ENCODE results near the gene FXYD7. TPM values are rescaled to one million over a fixed set of nuclear protein-coding genes. Genes with fewer than 3 reads are reported as not detected.
A peak's percentile ranks its signal among the peaks of the same experiment; 100 is the strongest.

FXYD7 gene
- total RNA-seq: 1 to 10 TPM in 1 of 2 donors, not detected in 1; 1.1 TPM
- 8.2 TPM for polyA plus RNA-seq (2013, experiment 1 of 2)
- polyA plus RNA-seq (2013, experiment 2 of 2): 5.4 TPM
- long read RNA-seq, experiment 1: 0 reads
- long read RNA-seq, experiment 2: 0 reads
- long read RNA-seq, experiment 3: 0 reads
- long read RNA-seq, experiment 4: 0 reads

- Histone ChIP-seq H3K9me3 (ENCODE audit: control insufficient read depth, low read length) (no peaks in the 10 kb centered on the region), H3K9ac (ENCODE audit: extremely low read depth, low read length, poor library complexity, severe bottlenecking) (no peak within 1 kb of the TSS), H3K36me3 (ENCODE audit: control insufficient read depth, insufficient read depth, low read length) (no peaks in the 10 kb centered on the region), H3K27me3 (ENCODE audit: control insufficient read depth, insufficient read depth, low read length, poor library complexity, severe bottlenecking) (peaks cover 53% of the 10 kb centered on the region), H3K4me3 (ENCODE audit: low read length) (peak within 1 kb of the TSS; percentile 73), H3K27ac (ENCODE audit: low read depth, low read length) (no peak within 1 kb of the TSS), H3K4me1 (ENCODE audit: control insufficient read depth, insufficient read depth, low read length) (no peaks in the 10 kb centered on the region)
- TF ChIP-seq CTCF (conservative IDR thresholded peaks at IDR 0.05): peak; percentile 42
- H3K4me1 Mint-ChIP-seq: peaks cover 11% of the 10 kb centered on the region
- no peaks in the 10 kb centered on the region for H3K36me3 Mint-ChIP-seq (ENCODE audit: low read depth)
- peak within 1 kb of the TSS; percentile 47 for H3K4me3 Mint-ChIP-seq
- H3K27ac Mint-ChIP-seq: no peak within 1 kb of the TSS
- WGBS, 2 experiments (ENCODE audit: insufficient coverage in 1 of 2, insufficient read length in 1 of 2): 7% methylated on average over 30 of the region's 31 CpGs; no CpG with 5 or more reads in 1 of the 2 experiments
- peaks cover 42% of the 10 kb centered on the region for H3K27me3 Mint-ChIP-seq (ENCODE audit: insufficient read depth)
- H3K9me3 Mint-ChIP-seq: no peaks in the 10 kb centered on the region
- peak; percentile 75 for DNase-seq
These were observed at the start of gene FXYD7 for GRCh38 chr19:35143231-35143715. FXYD7 (plus strand) TSS chr19:35143255; CDS start chr19:35143334, 79 bp downstream.

GRCh38 chr19:35093430-35093829 lies 49.6 kb upstream of the FXYD7 start:
- H3K4me1 Mint-ChIP-seq: no peaks in the 10 kb centered on the region
- Histone ChIP-seq H3K4me1 (ENCODE audit: control insufficient read depth, insufficient read depth, low read length) (no peaks in the 10 kb centered on the region), H3K9ac (ENCODE audit: extremely low read depth, low read length, poor library complexity, severe bottlenecking) (no peak overlapping the region), H3K9me3 (ENCODE audit: control insufficient read depth, low read length) (no peaks in the 10 kb centered on the region), H3K27me3 (ENCODE audit: control insufficient read depth, insufficient read depth, low read length, poor library complexity, severe bottlenecking) (no peaks in the 10 kb centered on the region), H3K36me3 (ENCODE audit: control insufficient read depth, insufficient read depth, low read length) (no peaks in the 10 kb centered on the region), H3K27ac (ENCODE audit: low read depth, low read length) (no peak overlapping the region), H3K4me3 (ENCODE audit: low read length) (no peak overlapping the region)
- H3K9me3 Mint-ChIP-seq: no peaks in the 10 kb centered on the region
- no peak overlapping the region for H3K4me3 Mint-ChIP-seq
- no peak for DNase-seq
- H3K27me3 Mint-ChIP-seq (ENCODE audit: insufficient read depth): no peaks in the 10 kb centered on the region
- no peak overlapping the region for H3K27ac Mint-ChIP-seq
- WGBS, 2 experiments (ENCODE audit: insufficient coverage in 1 of 2, insufficient read length in 1 of 2): 97 to 100% methylated on average over 5 of the region's 5 CpGs
- no peak for TF ChIP-seq CTCF (conservative IDR thresholded peaks at IDR 0.05)
- no peaks in the 10 kb centered on the region for H3K36me3 Mint-ChIP-seq (ENCODE audit: low read depth)

GRCh38 chr19:35093941-35094647 lies 49.0 kb upstream of the FXYD7 start:
- Histone ChIP-seq H3K36me3 (ENCODE audit: control insufficient read depth, insufficient read depth, low read length) (no peaks in the 10 kb centered on the region), H3K27me3 (ENCODE audit: control insufficient read depth, insufficient read depth, low read length, poor library complexity, severe bottlenecking) (no peaks in the 10 kb centered on the region), H3K9ac (ENCODE audit: extremely low read depth, low read length, poor library complexity, severe bottlenecking) (no peak overlapping the region), H3K9me3 (ENCODE audit: control insufficient read depth, low read length) (no peaks in the 10 kb centered on the region), H3K27ac (ENCODE audit: low read depth, low read length) (no peak overlapping the region), H3K4me3 (ENCODE audit: low read length) (no peak overlapping the region), H3K4me1 (ENCODE audit: control insufficient read depth, insufficient read depth, low read length) (no peaks in the 10 kb centered on the region)
- Mint-ChIP-seq H3K27me3 (ENCODE audit: insufficient read depth) (no peaks in the 10 kb centered on the region), H3K27ac (no peak overlapping the region), H3K9me3 (no peaks in the 10 kb centered on the region), H3K4me3 (no peak overlapping the region), H3K4me1 (no peaks in the 10 kb centered on the region), H3K36me3 (ENCODE audit: low read depth) (no peaks in the 10 kb centered on the region)
- WGBS, 2 experiments (ENCODE audit: insufficient coverage in 1 of 2, insufficient read length in 1 of 2): 93 to 94% methylated on average over 10 to 11 of the region's 11 CpGs
- no peak for TF ChIP-seq CTCF (conservative IDR thresholded peaks at IDR 0.05)
- DNase-seq: no peak

Measured in endodermal cell (in vitro differentiated cells).